ENCODE results near the gene LILRA6.

Gene LILRA6

GRCh38 chr19:54262470-54262869 lies 19.9 kb upstream of the LILRA6 start:
- H3K27me3 ChIP-seq (ENCODE audit: control insufficient read depth, insufficient read depth, low read length) = peaks cover 9% of the 10 kb centered on the region
- no peak overlapping the region for H3K4me3 ChIP-seq (ENCODE audit: low read depth, low read length)
- no peak overlapping the region for H3K27ac ChIP-seq (ENCODE audit: low read depth, low read length)
- no peaks in the 10 kb centered on the region for H3K4me1 ChIP-seq (ENCODE audit: control insufficient read depth, insufficient read depth, low read length)
- no peak overlapping the region for H3K9ac ChIP-seq (ENCODE audit: low read length)
- H3K9me3 ChIP-seq (ENCODE audit: control insufficient read depth, insufficient read depth, low read depth, low read length) = no peaks in the 10 kb centered on the region
- no peaks in the 10 kb centered on the region for H3K36me3 ChIP-seq (ENCODE audit: control insufficient read depth, insufficient read depth, low read length)

DNA sequence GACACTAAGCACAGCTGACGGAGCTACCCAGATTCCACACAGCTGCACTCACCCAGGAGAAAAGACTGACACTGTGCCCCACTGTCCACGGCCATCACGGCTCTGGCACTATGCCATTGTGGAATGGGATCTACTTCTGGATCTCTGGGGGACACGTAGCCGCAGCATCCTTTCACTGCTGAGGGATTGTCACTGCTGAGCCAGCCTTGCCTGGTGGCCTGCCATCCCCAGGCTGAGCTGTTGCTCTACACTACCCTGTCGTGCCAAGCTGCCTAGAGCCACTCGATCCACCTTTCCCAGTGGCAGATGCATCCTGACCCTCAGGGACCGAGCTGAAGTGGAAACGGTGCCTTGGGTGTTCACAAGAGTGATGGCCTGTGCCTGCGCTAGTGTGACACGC lies 19.5 kb upstream of the LILRA6 start:
- peaks cover 10% of the 10 kb centered on the region for H3K27me3 ChIP-seq (ENCODE audit: control insufficient read depth, insufficient read depth, low read length)
- no peak overlapping the region for H3K4me3 ChIP-seq (ENCODE audit: low read depth, low read length)
- no peak overlapping the region for H3K27ac ChIP-seq (ENCODE audit: low read depth, low read length)
- no peaks in the 10 kb centered on the region for H3K36me3 ChIP-seq (ENCODE audit: control insufficient read depth, insufficient read depth, low read length)
- no peaks in the 10 kb centered on the region for H3K4me1 ChIP-seq (ENCODE audit: control insufficient read depth, insufficient read depth, low read length)
- no peaks in the 10 kb centered on the region for H3K9me3 ChIP-seq (ENCODE audit: control insufficient read depth, insufficient read depth, low read depth, low read length)
- H3K9ac ChIP-seq (ENCODE audit: low read length) = no peak overlapping the region

DNA sequence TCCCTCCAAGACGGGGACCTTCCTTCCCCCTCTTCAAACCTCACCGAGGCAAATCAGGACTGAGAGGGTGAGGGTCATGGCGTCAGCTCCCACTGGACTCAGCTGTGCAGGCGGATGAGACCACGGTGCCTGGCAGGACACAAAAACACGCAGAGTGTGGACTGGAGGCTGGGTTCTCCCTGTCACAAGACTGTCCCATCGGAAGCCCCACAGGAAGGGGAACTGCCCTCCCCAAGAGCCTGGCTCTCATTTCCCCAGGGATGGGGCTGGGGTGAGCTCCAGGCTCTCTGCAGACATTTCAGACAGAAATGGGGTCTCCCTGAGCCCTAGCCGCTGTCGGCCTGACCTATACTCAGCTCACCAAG lies 14.5 kb upstream of the LILRA6 start, which contains the start of gene LILRB5:
LILRB5 (minus strand) TSS at position 158 of the 365 bp plus-strand sequence; CDS start at position 78, 80 bp downstream.
- no peaks in the 10 kb centered on the region for H3K9me3 ChIP-seq (ENCODE audit: control insufficient read depth, insufficient read depth, low read depth, low read length)
- H3K4me3 ChIP-seq (ENCODE audit: low read depth, low read length) = no peak within 1 kb of the TSS
- no peaks in the 10 kb centered on the region for H3K36me3 ChIP-seq (ENCODE audit: control insufficient read depth, insufficient read depth, low read length)
- no peak within 1 kb of the TSS for H3K27ac ChIP-seq (ENCODE audit: low read depth, low read length)
- H3K27me3 ChIP-seq (ENCODE audit: control insufficient read depth, insufficient read depth, low read length) = peaks cover 23% of the 10 kb centered on the region
- peaks cover 15% of the 10 kb centered on the region for H3K4me1 ChIP-seq (ENCODE audit: control insufficient read depth, insufficient read depth, low read length)
- no peak within 1 kb of the TSS for H3K9ac ChIP-seq (ENCODE audit: low read length)

DNA sequence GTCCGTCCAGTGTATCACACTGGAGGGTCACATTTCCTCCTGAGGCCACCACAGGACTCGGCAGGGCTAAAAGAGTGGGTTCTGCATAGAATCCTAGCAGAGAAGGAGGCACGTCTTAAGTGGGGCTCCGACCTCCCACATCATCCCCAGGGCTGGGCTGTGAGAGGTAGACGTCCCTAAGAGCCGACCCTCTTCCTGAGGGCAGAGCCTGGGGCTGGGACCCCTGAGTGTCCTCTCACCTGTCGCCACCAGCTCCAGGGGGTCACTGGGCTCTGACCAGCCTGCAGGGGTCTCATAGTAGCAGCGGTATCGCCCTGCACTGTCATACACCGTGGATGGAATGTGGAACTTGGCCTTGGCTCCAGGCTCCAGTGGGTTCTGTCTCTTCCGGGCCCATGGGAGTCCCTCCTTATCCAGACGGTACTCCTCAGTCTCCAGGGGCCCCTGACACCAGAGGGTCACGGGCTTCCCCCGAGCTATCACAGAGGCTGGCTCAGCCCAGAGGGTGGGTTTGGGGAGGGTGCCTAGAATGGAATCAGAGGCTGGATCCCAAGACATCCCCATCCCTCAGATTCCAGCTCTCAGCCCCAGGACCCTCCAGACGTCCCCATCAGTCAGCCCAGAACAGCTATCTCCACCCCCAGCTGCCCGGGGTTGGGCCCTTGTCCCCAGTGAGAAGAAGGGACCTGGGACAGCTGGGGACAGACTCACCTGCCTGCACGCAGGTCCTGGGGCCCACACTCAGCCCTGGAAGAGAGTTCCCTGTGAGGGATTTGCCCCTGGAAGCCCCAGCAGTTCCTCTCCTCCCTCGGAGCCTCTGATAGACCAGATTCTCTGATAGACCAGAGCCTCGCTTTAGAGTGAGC lies 13.9 kb upstream of the LILRA6 start:
- peaks cover 15% of the 10 kb centered on the region for H3K4me1 ChIP-seq (ENCODE audit: control insufficient read depth, insufficient read depth, low read length)
- H3K27me3 ChIP-seq (ENCODE audit: control insufficient read depth, insufficient read depth, low read length) = peaks cover 23% of the 10 kb centered on the region
- H3K9ac ChIP-seq (ENCODE audit: low read length) = no peak overlapping the region
- H3K27ac ChIP-seq (ENCODE audit: low read depth, low read length) = no peak overlapping the region
- no peaks in the 10 kb centered on the region for H3K9me3 ChIP-seq (ENCODE audit: control insufficient read depth, insufficient read depth, low read depth, low read length)
- no peak overlapping the region for H3K4me3 ChIP-seq (ENCODE audit: low read depth, low read length)
- no peaks in the 10 kb centered on the region for H3K36me3 ChIP-seq (ENCODE audit: control insufficient read depth, insufficient read depth, low read length)

GRCh38 chr19:54255105-54255775 lies 12.7 kb upstream of the LILRA6 start:
- no peak overlapping the region for H3K4me3 ChIP-seq (ENCODE audit: low read depth, low read length)
- peaks cover 15% of the 10 kb centered on the region for H3K4me1 ChIP-seq (ENCODE audit: control insufficient read depth, insufficient read depth, low read length)
- H3K27me3 ChIP-seq (ENCODE audit: control insufficient read depth, insufficient read depth, low read length) = peaks cover 23% of the 10 kb centered on the region
- no peak overlapping the region for H3K9ac ChIP-seq (ENCODE audit: low read length)
- H3K27ac ChIP-seq (ENCODE audit: low read depth, low read length) = no peak overlapping the region
- no peaks in the 10 kb centered on the region for H3K36me3 ChIP-seq (ENCODE audit: control insufficient read depth, insufficient read depth, low read length)
- no peaks in the 10 kb centered on the region for H3K9me3 ChIP-seq (ENCODE audit: control insufficient read depth, insufficient read depth, low read depth, low read length)

GRCh38 chr19:54254195-54254906 lies 11.8 kb upstream of the LILRA6 start:
- no peak overlapping the region for H3K9ac ChIP-seq (ENCODE audit: low read length)
- H3K4me3 ChIP-seq (ENCODE audit: low read depth, low read length) = no peak overlapping the region
- no peak overlapping the region for H3K27ac ChIP-seq (ENCODE audit: low read depth, low read length)
- no peaks in the 10 kb centered on the region for H3K9me3 ChIP-seq (ENCODE audit: control insufficient read depth, insufficient read depth, low read depth, low read length)
- no peaks in the 10 kb centered on the region for H3K36me3 ChIP-seq (ENCODE audit: control insufficient read depth, insufficient read depth, low read length)
- peaks cover 23% of the 10 kb centered on the region for H3K27me3 ChIP-seq (ENCODE audit: control insufficient read depth, insufficient read depth, low read length)
- H3K4me1 ChIP-seq (ENCODE audit: control insufficient read depth, insufficient read depth, low read length) = peaks cover 15% of the 10 kb centered on the region

- peaks cover 15% of the 10 kb centered on the region for H3K4me1 ChIP-seq (ENCODE audit: control insufficient read depth, insufficient read depth, low read length)
- H3K9me3 ChIP-seq (ENCODE audit: control insufficient read depth, insufficient read depth, low read depth, low read length) = no peaks in the 10 kb centered on the region
- peaks cover 23% of the 10 kb centered on the region for H3K27me3 ChIP-seq (ENCODE audit: control insufficient read depth, insufficient read depth, low read length)
- no peak overlapping the region for H3K9ac ChIP-seq (ENCODE audit: low read length)
- no peaks in the 10 kb centered on the region for H3K36me3 ChIP-seq (ENCODE audit: control insufficient read depth, insufficient read depth, low read length)
- no peak overlapping the region for H3K27ac ChIP-seq (ENCODE audit: low read depth, low read length)
- no peak overlapping the region for H3K4me3 ChIP-seq (ENCODE audit: low read depth, low read length)
Measured at GRCh38 chr19:54253331-54254194, 11.0 kb upstream of the LILRA6 start.

DNA sequence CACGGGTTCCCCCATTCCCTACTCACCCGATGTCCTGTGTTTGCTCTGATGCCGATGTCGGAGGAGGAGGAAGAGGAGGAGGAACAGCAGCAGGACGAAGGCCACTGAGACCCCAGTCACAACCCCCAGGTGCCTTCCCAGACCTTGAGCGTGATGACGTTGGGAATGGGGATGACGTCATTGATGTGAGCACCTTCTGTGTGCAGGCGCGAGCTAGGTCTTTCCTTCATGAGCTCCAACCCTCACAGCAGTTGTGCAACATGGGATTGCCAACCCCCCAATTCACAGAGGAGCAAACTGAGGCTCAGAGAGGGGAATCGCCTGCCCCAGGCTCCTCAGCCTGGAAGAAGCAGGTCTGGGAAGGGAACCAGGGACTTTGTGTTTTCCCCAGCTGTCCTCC lies 10.3 kb upstream of the LILRA6 start:
- no peak overlapping the region for H3K9ac ChIP-seq (ENCODE audit: low read length)
- no peaks in the 10 kb centered on the region for H3K36me3 ChIP-seq (ENCODE audit: control insufficient read depth, insufficient read depth, low read length)
- no peaks in the 10 kb centered on the region for H3K9me3 ChIP-seq (ENCODE audit: control insufficient read depth, insufficient read depth, low read depth, low read length)
- peaks cover 23% of the 10 kb centered on the region for H3K27me3 ChIP-seq (ENCODE audit: control insufficient read depth, insufficient read depth, low read length)
- H3K27ac ChIP-seq (ENCODE audit: low read depth, low read length) = no peak overlapping the region
- H3K4me3 ChIP-seq (ENCODE audit: low read depth, low read length) = no peak overlapping the region
- H3K4me1 ChIP-seq (ENCODE audit: control insufficient read depth, insufficient read depth, low read length) = peaks cover 15% of the 10 kb centered on the region

DNA sequence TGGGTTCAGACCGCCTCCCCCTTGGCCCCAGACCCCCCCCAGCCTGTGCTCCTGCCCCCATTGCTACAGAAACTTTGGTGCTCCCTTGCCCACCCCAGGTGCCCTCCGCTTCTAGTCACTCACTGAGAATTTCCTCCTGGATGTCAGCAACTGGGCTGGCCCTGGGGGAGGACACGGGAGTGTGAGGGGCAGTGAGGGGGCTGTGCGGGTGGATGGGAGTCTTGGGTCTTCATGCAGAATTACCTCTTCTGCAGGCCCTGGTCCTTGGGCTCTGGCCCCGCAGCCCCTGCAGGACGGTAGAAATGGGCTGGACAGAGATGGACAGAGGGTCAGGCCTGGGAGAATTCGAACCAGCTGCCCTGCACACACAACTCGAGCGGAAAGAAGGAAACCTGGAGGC lies 9.7 kb upstream of the LILRA6 start:
- Histone ChIP-seq H3K9me3 (ENCODE audit: control insufficient read depth, insufficient read depth, low read depth, low read length) (no peaks in the 10 kb centered on the region), H3K27ac (ENCODE audit: low read depth, low read length) (no peak overlapping the region), H3K27me3 (ENCODE audit: control insufficient read depth, insufficient read depth, low read length) (peaks cover 22% of the 10 kb centered on the region), H3K4me3 (ENCODE audit: low read depth, low read length) (no peak overlapping the region), H3K4me1 (ENCODE audit: control insufficient read depth, insufficient read depth, low read length) (peaks cover 15% of the 10 kb centered on the region), H3K36me3 (ENCODE audit: control insufficient read depth, insufficient read depth, low read length) (no peaks in the 10 kb centered on the region), H3K9ac (ENCODE audit: low read length) (no peak overlapping the region)

DNA sequence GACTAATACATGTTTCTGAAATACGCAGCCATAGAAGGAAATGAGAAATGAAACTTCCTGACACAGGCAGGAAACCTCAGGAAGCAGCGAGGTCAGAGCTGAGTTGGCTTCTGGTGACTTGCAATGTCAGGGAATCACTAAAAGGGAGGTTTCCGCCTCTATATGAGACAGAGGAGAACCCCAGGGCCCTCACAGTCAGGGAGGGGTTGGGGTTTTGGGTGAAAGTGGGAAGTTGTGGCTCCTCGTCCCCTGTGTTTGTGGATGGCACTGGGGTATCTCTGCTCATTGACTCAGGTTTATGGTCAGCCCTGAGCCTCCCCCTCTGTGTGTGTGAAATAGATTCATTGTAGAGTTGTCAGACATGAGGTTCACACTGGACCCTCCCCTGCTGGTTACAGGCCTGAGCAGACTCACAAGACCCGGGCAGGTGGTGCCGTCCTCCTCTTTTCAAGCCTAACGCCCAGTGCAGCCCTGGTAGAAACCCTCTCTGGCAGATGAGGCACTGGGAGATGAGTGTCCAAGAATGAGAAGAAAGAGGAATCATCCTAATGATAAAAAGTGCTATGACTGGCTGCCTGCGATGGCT lies 5.5 kb upstream of the LILRA6 start:
- no peaks in the 10 kb centered on the region for H3K4me1 ChIP-seq (ENCODE audit: control insufficient read depth, insufficient read depth, low read length)
- no peak overlapping the region for H3K27ac ChIP-seq (ENCODE audit: low read depth, low read length)
- H3K36me3 ChIP-seq (ENCODE audit: control insufficient read depth, insufficient read depth, low read length) = no peaks in the 10 kb centered on the region
- no peak overlapping the region for H3K9ac ChIP-seq (ENCODE audit: low read length)
- H3K4me3 ChIP-seq (ENCODE audit: low read depth, low read length) = no peak overlapping the region
- H3K9me3 ChIP-seq (ENCODE audit: control insufficient read depth, insufficient read depth, low read depth, low read length) = no peaks in the 10 kb centered on the region
- H3K27me3 ChIP-seq (ENCODE audit: control insufficient read depth, insufficient read depth, low read length) = 0 out of 2 replicates have a peak, but pooled peaks cover 9% of the 10 kb centered on the region

All from HUES6 (cell line).